Measurements from ENCODE around the gene DGKD. TPM values are rescaled to one million over a fixed set of nuclear protein-coding genes. Genes with fewer than 3 reads are reported as not detected.
A peak's percentile ranks its signal among the peaks of the same experiment; 100 is the strongest.

DGKD gene
- total RNA-seq, 1 donor from 2014 or later = 69.3 TPM

GRCh38 chr2:233492078-233492477 is 137.8 kb downstream of the DGKD start:
- ATAC-seq = no peak
- intact Hi-C loops (cut with DNase I) = no loop called here
- Histone ChIP-seq H3K4me3 (no peak overlapping the region), H3K9me3 (no peaks in the 10 kb centered on the region), H3K27ac (no peak overlapping the region), H3K4me1 (no peaks in the 10 kb centered on the region), H3K36me3 (peaks cover 83% of the 10 kb centered on the region), H3K27me3 (ENCODE audit: low read depth) (no peaks in the 10 kb centered on the region)
- DNase-seq = no peak
- no peak for TF ChIP-seq CTCF (IDR thresholded peaks at IDR 0.05)

- Histone ChIP-seq H3K9me3 (no peaks in the 10 kb centered on the region), H3K4me3 (no peak overlapping the region), H3K27me3 (ENCODE audit: low read depth) (no peaks in the 10 kb centered on the region), H3K27ac (no peak overlapping the region), H3K36me3 (peaks cover 88% of the 10 kb centered on the region), H3K4me1 (no peaks in the 10 kb centered on the region)
- no peak for ATAC-seq
- TF ChIP-seq CTCF (IDR thresholded peaks at IDR 0.05) = no peak
- no peak for DNase-seq
- intact Hi-C loops (cut with DNase I) = no loop called here
These were observed 138.5 kb downstream of the DGKD start for GRCh38 chr2:233492751-233493150.

- intact Hi-C loops (cut with DNase I) = no loop called here
- TF ChIP-seq CTCF (IDR thresholded peaks at IDR 0.05) = no peak
- H3K27me3 ChIP-seq (ENCODE audit: low read depth) = no peaks in the 10 kb centered on the region
- H3K36me3 ChIP-seq = peaks cover 78% of the 10 kb centered on the region
- no peak overlapping the region for H3K4me3 ChIP-seq
- H3K9me3 ChIP-seq = no peaks in the 10 kb centered on the region
- H3K27ac ChIP-seq = peak overlapping the region; percentile 48
- H3K4me1 ChIP-seq = no peaks in the 10 kb centered on the region
- ATAC-seq (peak; percentile 67 to 81), DNase-seq (no peak)
These were observed 141.5 kb downstream of the DGKD start for GRCh38 chr2:233495503-233496496.

- no peaks in the 10 kb centered on the region for H3K27me3 ChIP-seq (ENCODE audit: low read depth)
- no peak overlapping the region for H3K27ac ChIP-seq
- ATAC-seq (no peak), DNase-seq (no peak)
- H3K36me3 ChIP-seq = peaks cover 65% of the 10 kb centered on the region
- TF ChIP-seq CTCF (IDR thresholded peaks at IDR 0.05) = no peak
- H3K4me3 ChIP-seq = no peak overlapping the region
- intact Hi-C loops (cut with DNase I) = no loop called here
- no peaks in the 10 kb centered on the region for H3K4me1 ChIP-seq
- no peaks in the 10 kb centered on the region for H3K9me3 ChIP-seq
These were observed 143.4 kb downstream of the DGKD start for GRCh38 chr2:233497692-233498091.

- Histone ChIP-seq H3K4me3 (no peak overlapping the region), H3K4me1 (no peaks in the 10 kb centered on the region), H3K27ac (no peak overlapping the region), H3K9me3 (no peaks in the 10 kb centered on the region), H3K27me3 (ENCODE audit: low read depth) (no peaks in the 10 kb centered on the region), H3K36me3 (peaks cover 61% of the 10 kb centered on the region)
- ATAC-seq (no peak), DNase-seq (no peak)
- intact Hi-C loops (cut with DNase I) = no loop called here
- no peak for TF ChIP-seq CTCF (IDR thresholded peaks at IDR 0.05)
These were observed 143.8 kb downstream of the DGKD start for GRCh38 chr2:233498126-233498525.

Measured in lower lobe of right lung (tissue), 2 donors.